SH-SY5Y (cell line): ENCODE measurements around the gene PHC2.

Source experiments
- GATA2 ChIP-seq: IDR thresholded peaks from 2 replicates; pipeline ENCODE4 v1.6.1; 2011; ENCODE audit warnings: mild to moderate bottlenecking, low read depth, low read length
- GATA3 ChIP-seq: IDR thresholded peaks from 2 replicates; pipeline ENCODE4 v1.6.1; 2011; ENCODE audit warnings: low read depth, mild to moderate bottlenecking, low read length, moderate library complexity

DNA sequence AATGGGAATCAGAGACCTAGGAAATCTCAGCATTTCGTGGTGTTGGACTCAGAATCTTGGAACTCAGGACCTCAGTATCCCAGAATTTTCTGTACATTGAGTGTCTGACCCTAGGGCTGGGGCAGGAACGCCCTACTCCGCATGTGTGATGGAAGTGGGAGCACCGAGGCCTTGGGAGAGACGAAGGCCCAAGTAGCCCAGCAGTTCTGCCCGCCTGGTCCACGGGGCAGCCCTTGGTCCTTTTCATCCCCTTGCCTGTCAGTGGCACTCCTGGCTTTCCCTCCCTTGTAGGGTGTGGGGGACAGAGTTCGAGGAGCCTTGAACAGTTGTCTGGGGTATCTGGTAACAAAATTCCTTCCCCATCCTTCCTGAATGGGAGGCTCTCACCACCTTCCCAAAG, 120.2 kb downstream of the PHC2 start:
- no peak for TF ChIP-seq GATA2
- TF ChIP-seq GATA3: no peak
